NCI-H460 (cell line): ENCODE data around the gene LCN1. TPM values are rescaled to one million over a fixed set of nuclear protein-coding genes. Genes with fewer than 3 reads are reported as not detected.
"Not testable (repeated sequence)": the region's sequence is repeated elsewhere in the genome, so short reads cannot be mapped to it uniquely, and the experiment has no call there.

Experiments used
- DNase-seq: peaks from one replicate; pipeline ENCODE4 v3.0.0-alpha.2; 2016; ENCODE audit warnings: low read depth; ENCODE audit errors: extremely low read depth
- total RNA-seq: library from RNA; depleted of rRNA; stranded (reverse); fragments of >200 nt; shearing (Covaris generic); gene quantifications from 2 replicates; pipeline ENCODE4 v1.2.3, GENCODE V29; 2014

LCN1 gene
- total RNA-seq, 1 experiment from 2014 or later = 30.3 TPM

GRCh38 chr9:135545646-135546176 is 24.5 kb downstream of the LCN1 start, which contains the start of gene OBP2A:
Gene OBP2A, plus strand, starts transcription at chr9:135546126. Its CDS starts 55 bp downstream, at chr9:135546181.
- DNase-seq = not testable (repeated sequence)

GRCh38 chr9:135546792-135547617 is 25.8 kb downstream of the LCN1 start:
- not testable (repeated sequence) for DNase-seq

DNA sequence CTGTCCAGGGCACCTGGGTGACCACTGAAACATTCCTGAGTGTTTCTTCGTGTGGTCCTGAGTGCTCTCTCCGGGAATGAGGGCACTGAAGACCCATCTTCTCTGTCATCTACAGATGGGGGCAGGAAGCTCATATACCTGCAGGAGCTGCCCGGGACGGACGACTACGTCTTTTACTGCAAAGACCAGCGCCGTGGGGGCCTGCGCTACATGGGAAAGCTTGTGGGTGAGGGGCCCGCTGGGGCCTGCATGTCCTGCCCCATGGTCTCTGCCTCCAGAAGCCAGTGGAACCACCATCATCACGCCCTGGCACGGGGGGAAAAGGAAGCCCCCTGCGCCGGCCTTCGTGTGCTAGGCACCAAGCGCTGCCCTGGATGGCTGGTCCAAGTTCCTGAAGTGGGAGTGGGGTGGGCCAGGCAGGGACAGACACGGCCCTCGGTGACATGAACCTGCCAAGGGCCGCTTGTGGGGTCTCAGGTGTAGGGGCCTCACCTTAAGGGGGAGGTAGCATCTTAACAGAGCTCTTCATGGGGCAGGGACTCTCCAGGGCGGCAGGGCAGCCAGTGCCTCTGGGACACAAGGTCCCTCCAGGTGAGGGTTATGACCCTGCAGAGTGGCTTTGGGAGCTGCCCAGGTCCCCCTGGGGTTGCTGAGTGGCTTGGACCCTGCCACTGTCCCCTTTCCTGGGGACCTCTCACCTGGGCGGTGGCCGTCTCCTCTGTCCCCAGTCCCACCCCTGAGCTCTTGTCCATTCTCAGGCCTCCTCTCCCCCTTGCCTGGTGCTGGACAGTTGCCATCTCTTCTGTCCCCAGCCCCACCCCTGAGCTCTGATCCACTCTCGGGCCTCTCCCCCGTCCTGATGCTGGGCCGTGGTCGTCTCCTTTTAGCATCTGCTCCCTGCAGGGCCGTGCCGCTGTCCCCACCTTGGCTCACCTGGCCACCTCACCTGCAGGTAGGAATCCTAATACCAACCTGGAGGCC is 26.8 kb downstream of the LCN1 start:
- DNase-seq = no peak

GRCh38 chr9:135549478-135550343 is 28.5 kb downstream of the LCN1 start:
- DNase-seq = not testable (repeated sequence)

- no peak for DNase-seq
These were observed 29.2 kb downstream of the LCN1 start for GRCh38 chr9:135550344-135550918.

GRCh38 chr9:135551031-135551430 is 29.8 kb downstream of the LCN1 start:
- no peak for DNase-seq

DNA sequence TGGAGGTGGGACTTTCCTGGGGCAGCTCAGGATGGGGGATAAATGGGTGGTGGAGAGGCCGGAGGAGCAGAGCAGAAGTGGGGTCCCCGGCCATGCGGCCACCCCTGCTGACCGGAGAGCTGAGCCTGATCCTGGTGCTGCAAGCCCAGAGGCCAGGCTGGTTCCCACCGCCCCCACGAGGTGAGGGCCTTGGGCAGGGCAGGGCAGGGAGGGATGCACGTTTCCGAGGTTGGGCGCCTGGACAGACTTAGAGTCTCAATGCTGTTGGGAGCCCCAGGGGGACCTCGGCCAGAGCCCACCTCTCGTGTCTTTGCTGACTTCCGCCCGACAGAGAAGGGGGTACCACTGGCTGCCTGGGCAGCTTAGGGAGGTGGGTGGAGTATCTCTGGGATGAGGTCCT is 30.2 kb downstream of the LCN1 start:
- DNase-seq = no peak

- no peak for DNase-seq
These were observed 30.9 kb downstream of the LCN1 start for GRCh38 chr9:135552021-135552697.

GRCh38 chr9:135552698-135553171 is 31.5 kb downstream of the LCN1 start:
- DNase-seq = no peak

GRCh38 chr9:135554718-135555117 is 33.5 kb downstream of the LCN1 start:
- DNase-seq = no peak

DNA sequence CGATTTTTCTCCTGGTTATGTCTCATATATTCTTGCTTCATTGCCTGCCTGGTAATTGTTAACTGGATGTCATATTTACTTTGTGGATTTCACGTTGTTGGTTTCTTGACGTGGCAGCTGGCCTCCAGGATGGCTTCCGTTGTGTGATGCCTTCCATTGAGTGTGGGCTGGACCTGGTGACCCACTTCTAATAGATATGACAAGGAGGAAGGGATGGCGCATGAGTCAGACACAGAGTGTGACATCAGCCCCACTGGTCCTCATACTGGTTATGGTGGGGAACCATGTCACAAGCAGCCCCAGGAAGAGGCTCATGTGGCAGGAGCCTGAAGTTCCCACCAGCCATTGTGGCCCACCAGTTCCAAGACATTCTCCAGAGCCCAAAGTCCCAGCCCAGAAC is 34.0 kb downstream of the LCN1 start:
- peak; percentile 80 for DNase-seq

- DNase-seq = no peak
These were observed 34.7 kb downstream of the LCN1 start for GRCh38 chr9:135555910-135556309.

DNA sequence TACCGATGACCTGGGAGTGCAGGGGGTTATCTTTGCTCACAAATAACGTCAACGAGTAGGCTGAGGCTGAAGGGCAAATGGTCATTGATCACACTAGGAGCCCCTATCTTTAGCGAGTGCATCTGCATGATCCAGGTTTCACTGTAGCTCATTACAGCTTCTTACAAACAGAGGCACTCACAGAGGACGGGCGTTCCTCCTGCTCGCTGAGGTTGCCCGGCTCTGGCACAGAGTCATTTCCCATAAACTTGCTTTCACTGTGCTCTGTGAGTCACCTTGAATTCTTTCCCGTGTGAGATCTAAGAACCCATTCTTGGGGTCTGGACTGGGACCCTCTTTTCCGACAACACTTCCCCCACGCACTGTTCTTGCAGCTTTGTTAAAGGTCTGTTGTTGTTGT is 38.4 kb downstream of the LCN1 start:
- no peak for DNase-seq

DNA sequence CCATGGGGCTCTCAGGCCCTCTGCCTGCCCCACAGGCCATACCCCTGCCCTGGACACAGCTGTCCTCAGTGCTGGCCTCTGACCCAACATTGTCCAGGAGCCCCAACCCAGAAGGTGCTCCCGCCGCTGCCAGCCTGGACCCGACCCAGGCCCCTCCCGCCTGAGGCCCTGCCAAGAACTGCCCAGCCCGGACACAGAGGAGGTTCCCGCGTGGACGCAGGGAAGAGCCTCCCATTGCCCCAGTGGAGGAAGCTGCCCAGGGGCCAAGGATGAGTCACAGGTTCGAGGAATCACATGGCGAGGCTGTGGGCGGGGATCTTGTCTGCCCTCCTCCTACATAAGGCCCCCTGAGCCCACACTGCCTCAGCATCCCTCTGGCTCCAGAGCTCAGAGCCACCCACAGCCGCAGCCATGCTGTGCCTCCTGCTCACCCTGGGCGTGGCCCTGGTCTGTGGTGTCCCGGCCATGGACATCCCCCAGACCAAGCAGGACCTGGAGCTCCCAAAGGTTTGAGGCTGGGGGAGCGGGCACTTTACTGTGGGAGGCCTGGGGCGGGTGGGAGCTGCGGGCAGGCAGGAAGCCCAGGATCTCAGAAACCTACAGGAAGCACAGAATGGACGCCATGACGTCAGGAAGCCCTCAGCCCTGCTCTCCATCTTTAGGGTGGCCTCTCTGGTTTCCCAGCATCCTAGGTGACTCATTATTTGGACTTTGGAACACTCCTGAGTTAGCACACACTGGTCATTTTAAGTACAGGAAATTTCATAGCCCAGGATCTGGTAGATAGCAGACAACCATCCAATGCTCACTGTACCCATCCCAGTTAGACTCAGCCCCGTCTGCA is 40.4 kb downstream of the LCN1 start, which contains the start of gene PAEP:
PAEP (plus strand) TSS at position 366 of the 844 bp plus-strand sequence.
- no peak for DNase-seq

DNA sequence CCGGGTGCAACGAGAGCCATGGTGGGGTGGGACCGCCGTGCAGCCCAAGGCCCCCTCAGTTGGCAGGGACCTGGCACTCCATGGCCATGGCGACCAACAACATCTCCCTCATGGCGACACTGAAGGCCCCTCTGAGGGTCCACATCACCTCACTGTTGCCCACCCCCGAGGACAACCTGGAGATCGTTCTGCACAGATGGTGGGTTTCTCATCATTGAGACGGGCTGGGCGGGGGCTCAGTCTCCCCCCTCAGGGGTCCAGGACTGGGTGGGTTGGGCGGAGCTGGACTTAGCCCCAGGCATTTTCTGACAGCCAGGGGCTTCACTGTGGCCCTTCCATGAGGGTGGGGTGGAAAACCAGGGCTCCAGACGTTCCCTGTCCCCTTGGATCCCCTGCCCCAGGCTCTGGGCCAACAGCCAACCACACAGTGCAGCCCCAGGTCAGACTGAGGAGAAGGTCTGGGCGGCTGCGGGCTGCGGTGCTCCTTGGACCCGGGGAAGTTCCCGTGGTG is 41.0 kb downstream of the LCN1 start:
- DNase-seq = no peak

GRCh38 chr9:135563039-135563476 is 41.8 kb downstream of the LCN1 start:
- DNase-seq = no peak

DNA sequence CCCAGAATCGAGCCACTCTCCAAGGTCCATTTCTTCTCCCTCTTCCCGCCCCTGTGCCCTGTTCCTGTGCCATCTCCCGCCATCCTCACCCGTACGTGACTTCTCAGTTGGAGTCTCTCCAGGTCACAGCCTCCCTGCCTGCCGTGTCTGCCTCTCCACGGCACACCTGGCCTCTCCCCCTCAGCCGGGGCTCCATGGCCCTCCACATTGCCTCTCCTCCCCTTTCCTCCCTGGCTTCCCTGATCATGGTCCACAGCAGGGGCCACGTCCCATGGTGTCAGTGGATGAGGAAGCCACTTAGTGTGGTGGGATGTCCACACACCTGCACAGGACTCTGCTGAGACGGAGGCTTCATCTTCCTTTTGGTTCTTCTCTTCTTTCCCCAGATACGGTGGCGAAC is 42.6 kb downstream of the LCN1 start:
- DNase-seq = no peak

- no peak for DNase-seq
These were observed 43.9 kb downstream of the LCN1 start for GRCh38 chr9:135565141-135565628.
